ENCODE measurements around the gene ICA1. TPM values are rescaled to one million over a fixed set of nuclear protein-coding genes. Genes with fewer than 3 reads are reported as not detected.

Gene ICA1
- total RNA-seq (10 to 100 TPM; 18.6 to 45.7 (median 37.3) TPM), polyA plus RNA-seq (10 to 100 TPM in 2 of 3 donors, 1 to 10 TPM in 1; 9.6 to 15.9 (median 14.9) TPM)
- long read RNA-seq, donor 1: 0 reads
- long read RNA-seq, donor 2, partial matches to known transcripts: 0 of 2 reads
- long read RNA-seq, donor 2, other reads (novel, unspliced or antisense): 0 of 2 reads

DNA sequence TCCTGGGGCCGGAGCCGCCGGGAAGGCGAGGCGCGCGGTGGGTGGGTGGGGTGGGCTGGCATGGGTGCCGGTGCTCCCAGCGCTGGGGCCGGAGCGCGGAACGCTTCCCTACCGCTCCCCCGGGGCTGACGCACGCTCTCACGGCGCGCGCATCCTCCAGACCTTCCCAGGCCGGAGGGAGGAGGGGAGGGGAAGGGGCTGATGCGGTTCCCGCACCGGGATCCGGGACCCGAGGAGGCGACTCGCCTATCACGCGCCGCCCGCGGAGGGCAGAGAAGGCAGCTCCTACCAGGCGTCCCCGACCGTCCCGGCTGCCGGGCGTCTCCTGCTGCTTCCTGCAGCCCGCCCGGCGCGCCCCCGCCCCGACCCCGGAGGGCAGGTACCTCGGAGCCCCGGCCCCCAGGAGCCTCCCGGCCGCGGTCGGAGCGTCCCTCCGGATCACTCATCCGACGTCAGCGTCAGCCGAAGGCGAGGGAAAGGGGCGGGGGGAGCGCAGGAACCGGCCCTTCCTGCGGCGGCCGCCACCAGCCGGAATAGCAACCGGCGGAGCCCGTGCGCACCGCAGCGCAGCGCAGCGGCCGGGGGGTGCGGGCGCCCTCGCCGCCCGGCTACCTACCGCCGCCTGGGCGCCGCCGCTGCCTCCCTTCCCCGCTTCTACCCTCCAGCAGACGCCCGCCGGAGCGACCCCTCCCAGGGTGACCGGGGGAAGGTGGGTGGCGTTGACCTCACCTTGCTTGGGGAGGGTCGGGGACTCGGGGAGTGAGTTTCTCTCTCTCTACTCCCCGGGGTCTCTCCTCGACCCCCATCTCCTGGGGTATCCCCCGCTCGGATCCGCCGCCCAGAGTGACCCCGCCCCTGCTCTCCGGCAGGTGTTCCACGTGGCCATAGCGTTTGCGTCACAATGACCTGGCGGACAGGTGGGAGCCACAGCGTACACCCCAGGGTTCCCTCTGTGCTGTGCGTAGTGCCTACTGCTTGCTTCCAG is at the start of gene ICA1:
Gene ICA1 (minus strand): TSS at position 457 of the 985 bp plus-strand sequence. CDS start 26,241 bp downstream, outside the sequence.
- DNase-seq: peak; percentile 89
- TF ChIP-seq POLR2AphosphoS5 (IDR thresholded peaks at IDR 0.05): peak; percentile 74 to 86 (median 80)
- peak in 1 of 3 donors; percentile 21 for TF ChIP-seq POLR2A (IDR thresholded peaks at IDR 0.05)
- TF ChIP-seq, protein P1, sequence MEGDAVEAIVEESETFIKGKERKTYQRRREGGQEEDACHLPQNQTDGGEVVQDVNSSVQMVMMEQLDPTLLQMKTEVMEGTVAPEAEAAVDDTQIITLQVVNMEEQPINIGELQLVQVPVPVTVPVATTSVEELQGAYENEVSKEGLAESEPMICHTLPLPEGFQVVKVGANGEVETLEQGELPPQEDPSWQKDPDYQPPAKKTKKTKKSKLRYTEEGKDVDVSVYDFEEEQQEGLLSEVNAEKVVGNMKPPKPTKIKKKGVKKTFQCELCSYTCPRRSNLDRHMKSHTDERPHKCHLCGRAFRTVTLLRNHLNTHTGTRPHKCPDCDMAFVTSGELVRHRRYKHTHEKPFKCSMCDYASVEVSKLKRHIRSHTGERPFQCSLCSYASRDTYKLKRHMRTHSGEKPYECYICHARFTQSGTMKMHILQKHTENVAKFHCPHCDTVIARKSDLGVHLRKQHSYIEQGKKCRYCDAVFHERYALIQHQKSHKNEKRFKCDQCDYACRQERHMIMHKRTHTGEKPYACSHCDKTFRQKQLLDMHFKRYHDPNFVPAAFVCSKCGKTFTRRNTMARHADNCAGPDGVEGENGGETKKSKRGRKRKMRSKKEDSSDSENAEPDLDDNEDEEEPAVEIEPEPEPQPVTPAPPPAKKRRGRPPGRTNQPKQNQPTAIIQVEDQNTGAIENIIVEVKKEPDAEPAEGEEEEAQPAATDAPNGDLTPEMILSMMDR (IDR thresholded peaks at IDR 0.05 in 8 of 11, conservative IDR thresholded peaks at IDR 0.05 in 3 of 11): no peak
- H3K4me3 ChIP-seq: peak within 1 kb of the TSS; percentile 53 to 86 (median 66)
- peaks cover 0 to 64% (median 19%) of the 10 kb centered on the region in 7 donors for H3K27me3 ChIP-seq (replicated peaks in 1 of 7)
- intact Hi-C loops (cut with DNase I; ENCODE audit: low total_unique reads): no loop called here
- 2 to 3% (median 2%) methylated on average over 41 to 109 of the region's 109 CpGs for WGBS, 5 donors
- H3K9me3 ChIP-seq: peaks cover 0 to 4% (median 0%) of the 10 kb centered on the region in 8 donors
- H3K4me1 ChIP-seq: peaks cover 5 to 34% (median 20%) of the 10 kb centered on the region in 6 donors
- H3K27ac ChIP-seq: peak within 1 kb of the TSS; percentile 55 to 91 (median 88)
- no peaks in the 10 kb centered on the region for H3K36me3 ChIP-seq

DNA sequence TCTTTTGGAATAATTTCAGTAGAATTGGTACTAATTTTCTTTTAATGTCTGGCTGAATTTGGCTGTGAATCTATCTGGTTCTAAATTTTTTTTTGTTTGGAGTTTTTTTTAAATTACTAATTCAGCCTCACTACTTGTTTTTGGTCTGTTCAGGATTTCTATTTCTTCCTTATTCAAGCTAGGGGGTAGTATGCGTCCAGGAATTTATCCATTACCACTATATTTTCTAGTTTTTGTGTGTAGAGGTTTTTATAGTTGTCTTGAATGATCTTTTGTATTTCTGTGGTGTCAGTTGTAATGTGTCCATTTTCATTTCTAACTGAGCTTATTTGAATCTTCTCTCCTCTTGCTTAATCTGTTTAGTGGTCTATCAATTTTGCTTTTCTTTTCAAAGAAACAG is 48.9 kb upstream of the ICA1 start:
- intact Hi-C loops (cut with DNase I; ENCODE audit: low total_unique reads): no loop called here
- no peak overlapping the region for H3K4me3 ChIP-seq
- H3K27ac ChIP-seq: no peak overlapping the region
- H3K36me3 ChIP-seq: no peaks in the 10 kb centered on the region
- H3K27me3 ChIP-seq (replicated peaks in 1 of 7): peaks cover 0 to 23% (median 3%) of the 10 kb centered on the region in 7 donors
- H3K4me1 ChIP-seq: no peaks in the 10 kb centered on the region
- no peak for DNase-seq
- TF ChIP-seq POLR2AphosphoS5 (IDR thresholded peaks at IDR 0.05) (no peak), POLR2A (IDR thresholded peaks at IDR 0.05) (no peak)
- TF ChIP-seq, protein P1 (IDR thresholded peaks at IDR 0.05 in 8 of 11, conservative IDR thresholded peaks at IDR 0.05 in 3 of 11): no peak
- H3K9me3 ChIP-seq: peaks cover 0 to 37% (median 26%) of the 10 kb centered on the region in 8 donors
- WGBS, 5 donors: 85 to 100% (median 93%) methylated on average over 1 of the region's 1 CpG

DNA sequence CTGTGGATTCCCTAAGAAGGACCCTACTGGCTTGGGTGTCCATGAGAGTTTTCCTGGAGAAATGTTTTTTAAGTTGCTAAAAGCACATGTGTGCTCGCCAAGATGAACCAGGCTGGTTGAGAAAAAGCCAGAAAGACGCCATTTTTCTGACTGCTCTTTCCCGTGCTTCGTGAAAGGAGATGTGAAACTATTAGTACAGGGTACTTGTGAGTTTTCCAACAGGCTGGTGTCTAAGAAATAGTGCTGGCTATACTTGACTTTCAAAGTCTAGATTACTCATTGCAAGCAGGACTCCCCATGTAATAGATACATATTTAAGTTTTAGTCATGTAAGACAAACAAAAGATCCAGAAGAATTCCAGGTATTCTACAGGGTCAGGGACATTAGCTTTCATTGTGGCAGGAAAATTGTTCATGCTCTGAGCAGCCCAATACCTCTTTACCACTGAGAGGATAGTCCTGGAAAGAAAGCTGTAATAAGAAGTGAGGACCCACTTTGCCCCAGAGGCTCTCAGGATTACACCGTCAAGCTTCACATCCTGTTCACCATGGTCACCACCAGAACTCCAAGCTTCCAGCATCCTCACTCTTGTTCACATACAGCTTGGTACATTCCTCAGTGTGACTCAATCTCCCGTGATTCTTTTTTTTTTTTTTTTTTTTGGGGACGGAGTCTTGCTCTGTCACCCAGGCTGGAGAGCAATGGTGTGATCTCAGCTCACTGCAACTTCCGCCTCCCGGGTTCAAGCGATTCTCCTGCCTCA is 43.8 kb upstream of the ICA1 start:
- TF ChIP-seq POLR2A (IDR thresholded peaks at IDR 0.05) (no peak), POLR2AphosphoS5 (IDR thresholded peaks at IDR 0.05) (no peak)
- TF ChIP-seq, protein P1 (IDR thresholded peaks at IDR 0.05 in 8 of 11, conservative IDR thresholded peaks at IDR 0.05 in 3 of 11): no peak
- Histone ChIP-seq H3K4me1 (no peaks in the 10 kb centered on the region), H3K27ac (no peak overlapping the region), H3K9me3 (no peaks in the 10 kb centered on the region), H3K36me3 (no peaks in the 10 kb centered on the region), H3K27me3 (replicated peaks in 1 of 7) (peaks cover 0 to 9% (median 0%) of the 10 kb centered on the region in 7 donors), H3K4me3 (no peak overlapping the region)
- no peak for DNase-seq
- intact Hi-C loops (cut with DNase I; ENCODE audit: low total_unique reads): no loop called here
- 75 to 89% (median 83%) methylated on average over 10 of the region's 10 CpGs for WGBS, 5 donors

Measured in spleen (tissue), 13 donors.